Measurements from ENCODE around the gene IQCE.

- no peak for TF ChIP-seq CTCF (IDR thresholded peaks at IDR 0.05)
- TF ChIP-seq POLR2AphosphoS5 (IDR thresholded peaks at IDR 0.05) = no peak
- no peak for TF ChIP-seq EP300 (IDR thresholded peaks at IDR 0.05)
Measured at GRCh38 chr7:2515424-2516193, 43.2 kb upstream of the IQCE start.

All from gastroesophageal sphincter (tissue), 3 donors.